SK-N-SH (cell line): ENCODE results near the gene TLX1.

Experiments used
- POLR2AphosphoS5 ChIP-seq: IDR thresholded peaks from 2 replicates; pipeline ENCODE4 v1.6.1; 2012; ENCODE audit warnings: low read depth, low read length
- TF ChIP-seq, protein P1 (sequence below): fragments of 200-600 bp; sonication (generic); IDR thresholded peaks from 2 replicates; pipeline ENCODE4 v1.6.1; 2017; ENCODE audit warnings: antibody characterized with exemption, mild to moderate bottlenecking, moderate library complexity

DNA sequence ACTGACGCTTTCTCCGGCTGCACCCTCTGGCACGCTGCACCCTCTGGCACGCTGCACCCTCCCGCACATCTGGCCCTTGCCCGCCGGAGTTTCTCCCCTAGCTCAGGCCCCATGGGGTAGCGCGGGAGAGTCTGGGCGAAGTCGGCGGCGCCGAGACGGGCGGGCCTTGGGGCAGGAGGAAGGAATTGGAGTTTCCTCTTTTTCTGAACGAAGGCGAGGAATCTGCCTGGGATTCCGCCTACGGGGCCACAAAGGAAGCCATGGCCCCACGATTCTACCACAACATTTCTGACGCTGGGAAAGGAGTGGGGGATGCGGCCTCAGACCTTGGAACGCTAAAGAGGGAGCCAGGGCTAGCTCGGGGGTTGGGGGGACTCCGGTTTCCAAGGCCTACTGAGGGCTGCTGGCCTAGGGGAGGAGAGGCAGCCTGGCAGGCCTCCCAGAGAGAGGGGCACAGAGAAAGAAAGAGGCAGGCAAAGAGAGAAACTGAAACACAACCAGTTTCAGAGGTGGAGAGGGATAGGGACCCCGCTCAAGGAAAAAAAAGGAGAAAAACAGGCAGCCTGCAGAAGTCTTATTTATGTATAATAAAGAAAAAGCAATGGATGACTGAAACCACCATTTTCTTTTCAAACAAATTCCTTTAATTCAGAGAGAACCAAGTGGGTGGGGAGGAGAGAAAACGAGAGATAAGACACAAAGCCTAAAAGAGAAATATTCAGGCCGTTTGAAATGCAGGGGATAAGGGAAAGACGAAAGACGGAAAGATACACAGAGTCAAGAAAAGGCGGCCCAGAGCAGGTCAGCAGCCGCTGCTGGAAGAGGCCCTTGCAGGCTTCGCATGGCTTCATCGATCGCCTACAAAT lies 4.3 kb downstream of the TLX1 start:
- TF ChIP-seq POLR2AphosphoS5, result no peak
- TF ChIP-seq, protein P1, sequence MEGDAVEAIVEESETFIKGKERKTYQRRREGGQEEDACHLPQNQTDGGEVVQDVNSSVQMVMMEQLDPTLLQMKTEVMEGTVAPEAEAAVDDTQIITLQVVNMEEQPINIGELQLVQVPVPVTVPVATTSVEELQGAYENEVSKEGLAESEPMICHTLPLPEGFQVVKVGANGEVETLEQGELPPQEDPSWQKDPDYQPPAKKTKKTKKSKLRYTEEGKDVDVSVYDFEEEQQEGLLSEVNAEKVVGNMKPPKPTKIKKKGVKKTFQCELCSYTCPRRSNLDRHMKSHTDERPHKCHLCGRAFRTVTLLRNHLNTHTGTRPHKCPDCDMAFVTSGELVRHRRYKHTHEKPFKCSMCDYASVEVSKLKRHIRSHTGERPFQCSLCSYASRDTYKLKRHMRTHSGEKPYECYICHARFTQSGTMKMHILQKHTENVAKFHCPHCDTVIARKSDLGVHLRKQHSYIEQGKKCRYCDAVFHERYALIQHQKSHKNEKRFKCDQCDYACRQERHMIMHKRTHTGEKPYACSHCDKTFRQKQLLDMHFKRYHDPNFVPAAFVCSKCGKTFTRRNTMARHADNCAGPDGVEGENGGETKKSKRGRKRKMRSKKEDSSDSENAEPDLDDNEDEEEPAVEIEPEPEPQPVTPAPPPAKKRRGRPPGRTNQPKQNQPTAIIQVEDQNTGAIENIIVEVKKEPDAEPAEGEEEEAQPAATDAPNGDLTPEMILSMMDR, result no peak
